ENCODE measurements around the gene BCKDK. TPM values are rescaled to one million over a fixed set of nuclear protein-coding genes. Genes with fewer than 3 reads are reported as not detected.

Gene BCKDK
- total and polyA plus RNA-seq, 2 of the 13 experiments (the other 11 are each of a cell fraction or from before 2014, with no cell fraction given) = 24.9 to 42.6 TPM

- TF ChIP-seq ZBTB10 (CRISPR knock-in tag; IDR thresholded peaks at IDR 0.05; ENCODE audit: borderline replicate concordance) (peak; percentile 26; the same call in 1 of the 2 replicates), IKZF5 (CRISPR knock-in tag; IDR thresholded peaks at IDR 0.05) (peak; percentile 68), MTF2 (CRISPR knock-in tag; IDR thresholded peaks at IDR 0.05; ENCODE audit: borderline replicate concordance) (no peak), MXD1 (CRISPR knock-in tag; IDR thresholded peaks at IDR 0.05) (no peak; the same call in 1 of the 2 replicates), ZNF776 (CRISPR knock-in tag; IDR thresholded peaks at IDR 0.05) (no peak; the same call in 1 of the 2 replicates), RFXAP (CRISPR knock-in tag; IDR thresholded peaks at IDR 0.05; ENCODE audit: borderline replicate concordance) (no peak), ZNF576 (CRISPR knock-in tag; IDR thresholded peaks at IDR 0.05) (0 out of 2 replicates have a peak, but pooled peaks have one; percentile 63), POLR2G (IDR thresholded peaks at IDR 0.05; ENCODE audit: low read depth, low read length) (peak; percentile 94), SP4 (CRISPR knock-in tag; IDR thresholded peaks at IDR 0.05) (peak; percentile 99), NCOR1 (IDR thresholded peaks at IDR 0.05; ENCODE audit: borderline replicate concordance, low read length) (peak; percentile 59; the same call in 1 of the 2 replicates), IRF2 (CRISPR knock-in tag; IDR thresholded peaks at IDR 0.05) (peak; percentile 96), ATAD3A (CRISPR knock-in tag; IDR thresholded peaks at IDR 0.05) (no peak), ZNF546 (CRISPR knock-in tag; conservative IDR thresholded peaks at IDR 0.05) (no peak; the same call in none of the 2 replicates), REL (CRISPR knock-in tag; conservative IDR thresholded peaks at IDR 0.05) (peak; percentile 79), ARNTL (CRISPR knock-in tag; IDR thresholded peaks at IDR 0.05) (no peak; the same call in 1 of the 2 replicates), MLXIP (CRISPR knock-in tag; IDR thresholded peaks at IDR 0.05; ENCODE audit: borderline replicate concordance) (no peak), ZNF343 (CRISPR knock-in tag; IDR thresholded peaks at IDR 0.05) (peak; percentile 23; the same call in 1 of the 2 replicates), ZNF225 (CRISPR knock-in tag; IDR thresholded peaks at IDR 0.05) (peak; percentile 62; the same call in 1 of the 2 replicates), HDAC2 (CRISPR knock-in tag; IDR thresholded peaks at IDR 0.05) (peak; percentile 95), KDM4B (CRISPR knock-in tag; IDR thresholded peaks at IDR 0.05) (peak; percentile 74; the same call in 1 of the 2 replicates), ZIK1 (CRISPR knock-in tag; IDR thresholded peaks at IDR 0.05; ENCODE audit: borderline replicate concordance, low read depth) (no peak), PTBP1 (IDR thresholded peaks at IDR 0.05; ENCODE audit: low read depth, low read length, poor library complexity, severe bottlenecking) (peak; percentile 67)
Observed at GRCh38 chr16:31073970-31074813, 34.0 kb upstream of the BCKDK start, which contains the start of the genes ZNF646 and ZNF668 (continued).
